SU-DHL-6 (cell line): ENCODE measurements around the gene SCN4B.
"Not testable (repeated sequence)": the region's sequence is repeated elsewhere in the genome, so short reads cannot be mapped to it uniquely, and the experiment has no call there.

Experiments
- CTCF ChIP-seq: fragments of 200-600 bp; sonication (generic); IDR thresholded peaks from one replicate; pipeline ENCODE4 v1.5.1; 2017; ENCODE audit warnings: antibody characterized with exemption, mild to moderate bottlenecking, low read length, moderate library complexity; ENCODE audit not compliant: insufficient read depth, poor library complexity, severe bottlenecking
- EZH2phosphoT487 ChIP-seq: fragments of 200-600 bp; sonication (generic), shearing (Covaris generic); conservative IDR thresholded peaks from 2 replicates; pipeline ENCODE4 v1.6.1; 2018; ENCODE audit warnings: mild to moderate bottlenecking, antibody characterized with exemption, low read length, moderate library complexity, mixed read lengths

- TF ChIP-seq CTCF, EZH2phosphoT487: not testable (repeated sequence)
Observed at GRCh38 chr11:118183691-118184090, 31.1 kb upstream of the SCN4B start.
